H1 (cell line): ENCODE results near the gene FAM221B. TPM values are rescaled to one million over a fixed set of nuclear protein-coding genes. Genes with fewer than 3 reads are reported as not detected.

Source experiments
- CTCF ChIA-PET: fragments of 300-600 bp; sonication (Branson Sonifier 250); formaldehyde crosslinking; loops from one replicate; lab custom pipeline; 2021; ENCODE audit not compliant: partially characterized antibody; lab: Charles Lee
- POLR2A ChIA-PET: fragments of 300-600 bp; sonication (Branson Sonifier 250); formaldehyde crosslinking; loops from one replicate; lab custom pipeline; 2021; ENCODE audit warnings: inconsistent platforms; ENCODE audit not compliant: partially characterized antibody; lab: Charles Lee
- DNase-seq, 2 experiments: peaks; one replicate each; pipeline versions ENCODE4 v3.0.0 to v3.0.0-alpha.2; 2010 to 2022; ENCODE audit warnings: low spot score in 2 of 2, low read depth in 1 of 2, mixed read lengths in 1 of 2
- FAIRE-seq: peaks from 2 replicates; lab custom pipeline; 2011; peaks lifted over from hg19 to GRCh38; lab: Jason Lieb, UNC
- H2AFZ ChIP-seq: 2 replicates; pipeline ENCODE4 v1.8.1; 2012; ENCODE audit warnings: low read length, inconsistent platforms
- H2AK5ac ChIP-seq: 2 replicates; pipeline ENCODE4 v1.6.1; 2013; ENCODE audit warnings: low read depth, low read length
- H2BK120ac ChIP-seq: replicated peaks from 2 replicates; pipeline ENCODE3; 2013; ENCODE audit warnings: low read depth, low read length, inconsistent platforms
- H2BK12ac ChIP-seq: 2 replicates; pipeline ENCODE4 v1.6.1; 2013; ENCODE audit warnings: low read depth, low read length
- H2BK15ac ChIP-seq: 2 replicates; pipeline ENCODE4 v1.6.1; 2013; ENCODE audit warnings: low read length
- H2BK20ac ChIP-seq: 2 replicates; pipeline ENCODE4 v1.6.1; 2013; ENCODE audit warnings: low read length
- H2BK5ac ChIP-seq: 2 replicates; pipeline ENCODE4 v1.6.1; 2013; ENCODE audit warnings: low read depth, low read length
- H3K14ac ChIP-seq: 2 replicates; pipeline ENCODE4 v1.6.1; 2013; ENCODE audit warnings: inconsistent platforms; ENCODE audit not compliant: insufficient read length
- H3K18ac ChIP-seq: 2 replicates; pipeline ENCODE4 v1.6.1; 2013; ENCODE audit warnings: low read length; ENCODE audit errors: extremely low read depth
- H3K23ac ChIP-seq: 2 replicates; pipeline ENCODE4 v1.6.1; 2013; ENCODE audit warnings: inconsistent platforms; ENCODE audit not compliant: insufficient read length
- H3K23me2 ChIP-seq: 2 replicates; pipeline ENCODE4 v1.6.1; 2013; ENCODE audit warnings: low read depth, low read length
- H3K27ac ChIP-seq: 2 replicates; pipeline ENCODE4 v1.6.1; 2011; ENCODE audit warnings: low read depth, low read length, inconsistent platforms
- H3K27me3 ChIP-seq, 4 experiments: replicated peaks in 1 of 4; 1 replicate in 1 of 4; 2 replicates in 3 of 4; pipeline versions ENCODE4 v1.6.1 to v1.8.1; 2011 to 2013; ENCODE audit warnings: low read length in 3 of 4, mild to moderate bottlenecking in 3 of 4, inconsistent platforms in 2 of 4, mixed read lengths in 2 of 4, moderate library complexity in 1 of 4; ENCODE audit not compliant: control insufficient read depth in 3 of 4, insufficient read depth in 3 of 4; ENCODE audit errors: extremely low read depth in 1 of 4
- H3K36me3 ChIP-seq, 4 experiments: 2 replicates each; pipeline versions ENCODE4 v1.6.1 to v1.8.1; 2011 to 2013; ENCODE audit warnings: mild to moderate bottlenecking in 4 of 4, low read length in 3 of 4, moderate library complexity in 2 of 4, control low read depth in 1 of 4, inconsistent platforms in 1 of 4; ENCODE audit not compliant: insufficient read depth in 4 of 4, control insufficient read depth in 2 of 4
- H3K4ac ChIP-seq: replicated peaks from 2 replicates; pipeline ENCODE3; 2013; ENCODE audit warnings: low read length, low read depth, mixed read lengths, inconsistent platforms; ENCODE audit not compliant: insufficient read length
- H3K4me1 ChIP-seq, 4 experiments: replicated peaks in 1 of 4; 1 replicate in 1 of 4; 2 replicates in 3 of 4; pipeline versions ENCODE4 v1.6.1 to v1.8.1; 2011 to 2013; ENCODE audit warnings: low read length in 3 of 4, inconsistent platforms in 2 of 4, mixed read lengths in 1 of 4; ENCODE audit not compliant: insufficient read depth in 4 of 4, control insufficient read depth in 3 of 4
- H3K4me2 ChIP-seq, 2 experiments: 2 replicates each; pipeline versions ENCODE4 v1.6.1 to v1.8.1; 2011 to 2013; ENCODE audit warnings: low read depth in 2 of 2, low read length in 2 of 2, control low read depth in 1 of 2, inconsistent platforms in 1 of 2, mild to moderate bottlenecking in 1 of 2; ENCODE audit not compliant: insufficient read depth in 1 of 2
- H3K4me3 ChIP-seq, 4 experiments: fragments of 200-600, 300-600 bp in 1 of 4; sonication (generic), shearing (Covaris generic), sonication (Bioruptor Twin) in 1 of 4; 2 replicates each; pipeline versions ENCODE4 v1.5.1 to v1.8.1; 2011 to 2016; ENCODE audit warnings: low read length in 4 of 4, low read depth in 3 of 4, control low read depth in 2 of 4, inconsistent platforms in 2 of 4, mild to moderate bottlenecking in 2 of 4, mixed read lengths in 1 of 4, moderate library complexity in 1 of 4; ENCODE audit not compliant: insufficient read depth in 2 of 4; ENCODE audit errors: extremely low read depth in 1 of 4
- H3K56ac ChIP-seq: replicated peaks from 2 replicates; pipeline ENCODE3; 2013; ENCODE audit warnings: low read depth, mild to moderate bottlenecking, mixed read lengths, low read length, inconsistent platforms; ENCODE audit not compliant: insufficient read length
- H3K79me1 ChIP-seq: 2 replicates; pipeline ENCODE4 v1.6.1; 2013; ENCODE audit warnings: low read depth, low read length, control low read depth
- H3K79me2 ChIP-seq, 2 experiments: 2 replicates each; pipeline versions ENCODE4 v1.6.1 to v1.8.1; 2012 to 2013; ENCODE audit warnings: low read length in 2 of 2, mild to moderate bottlenecking in 2 of 2, inconsistent platforms in 1 of 2; ENCODE audit not compliant: insufficient read depth in 2 of 2, control insufficient read depth in 1 of 2
- H3K9ac ChIP-seq, 4 experiments: replicated peaks in 1 of 4; 1 replicate in 1 of 4; 2 replicates in 3 of 4; pipeline versions ENCODE4 v1.6.1 to v1.8.1; 2011 to 2013; ENCODE audit warnings: low read depth in 3 of 4, low read length in 3 of 4, control low read depth in 2 of 4, mild to moderate bottlenecking in 2 of 4, moderate library complexity in 2 of 4, inconsistent platforms in 1 of 4; ENCODE audit errors: extremely low read depth in 1 of 4
- H3K9me3 ChIP-seq, 2 experiments: 2 replicates each; pipeline versions ENCODE4 v1.6.1 to v1.8.1; 2012 to 2013; ENCODE audit warnings: mild to moderate bottlenecking in 2 of 2, moderate library complexity in 2 of 2, control low read depth in 1 of 2, inconsistent platforms in 1 of 2, low read depth in 1 of 2, low read length in 1 of 2, mixed read lengths in 1 of 2; ENCODE audit not compliant: insufficient read depth in 2 of 2
- H4K20me1 ChIP-seq, 2 experiments: replicated peaks in 1 of 2; 2 replicates each; pipeline versions ENCODE3 to v1.8.1; 2011 to 2013; ENCODE audit warnings: inconsistent platforms in 2 of 2, low read length in 2 of 2, mild to moderate bottlenecking in 1 of 2; ENCODE audit not compliant: insufficient read depth in 2 of 2, control insufficient read depth in 1 of 2
- H4K5ac ChIP-seq: 2 replicates; pipeline ENCODE4 v1.6.1; 2013; ENCODE audit warnings: low read length, low read depth, mixed read lengths, inconsistent platforms; ENCODE audit not compliant: insufficient read length
- H4K8ac ChIP-seq: 2 replicates; pipeline ENCODE4 v1.8.0; 2013; ENCODE audit warnings: mild to moderate bottlenecking, moderate library complexity, low read length, inconsistent platforms; ENCODE audit not compliant: insufficient read depth; ENCODE audit errors: extremely low read depth
- H4K91ac ChIP-seq: replicated peaks from 2 replicates; pipeline ENCODE3; 2013; ENCODE audit warnings: low read length, mixed read lengths, inconsistent platforms; ENCODE audit not compliant: insufficient read length
- TBP ChIP-seq: IDR thresholded peaks from 2 replicates; pipeline ENCODE4 v1.6.1; 2011; ENCODE audit warnings: low read depth, low read length, improper control_type of control experiment
- WGBS, 2 experiments: shearing (Covaris generic) in 1 of 2; methylation state at CpG; one replicate each; pipeline versions ENCODE4 v1.1.6 to v1.1.7; 2013 to 2015; ENCODE audit warnings: low lambda C conversion rate in 2 of 2, mixed read lengths in 2 of 2, inconsistent platforms in 1 of 2, low coverage in 1 of 2, missing lambda C conversion rate in 1 of 2; ENCODE audit not compliant: insufficient replicate concordance in 2 of 2, insufficient coverage in 1 of 2, insufficient read length in 1 of 2; ENCODE audit errors: extremely low coverage in 1 of 2, missing lambda C conversion rate in 1 of 2; 5-methylcytosine and 5-hydroxymethylcytosine counted together
- polyA plus RNA-seq, 7 experiments: library from polyadenylated mRNA; depleted of rRNA in 3 of 7; stranded (reverse) in 5 of 7; unstranded in 2 of 7; fragments of >200 nt in 5 of 7; fragments of 200-250 nt in 2 of 7; gene quantifications; 1 replicate in 5 of 7; 2 replicates in 1 of 7; 4 replicates in 1 of 7; pipeline versions ENCODE4 v1.2.1 to v1.2.3, GENCODE V29; 2011 to 2013; ENCODE audit warnings: missing spikeins in 2 of 7, mixed read lengths in 2 of 7
- total RNA-seq: library from RNA; stranded (reverse); fragmentation: NEBNext Ultra II Directional; extraction: Animal tissue kit (Norgen Biotek cat#: 25700); gene quantifications from 2 replicates; pipeline ENCODE4 v1.2.1, GENCODE V29; 2021

FAM221B gene
- total and polyA plus RNA-seq, 2 of the 8 experiments (the other 6 are each of a cell fraction or from before 2014, with no cell fraction given) = not detected

DNA sequence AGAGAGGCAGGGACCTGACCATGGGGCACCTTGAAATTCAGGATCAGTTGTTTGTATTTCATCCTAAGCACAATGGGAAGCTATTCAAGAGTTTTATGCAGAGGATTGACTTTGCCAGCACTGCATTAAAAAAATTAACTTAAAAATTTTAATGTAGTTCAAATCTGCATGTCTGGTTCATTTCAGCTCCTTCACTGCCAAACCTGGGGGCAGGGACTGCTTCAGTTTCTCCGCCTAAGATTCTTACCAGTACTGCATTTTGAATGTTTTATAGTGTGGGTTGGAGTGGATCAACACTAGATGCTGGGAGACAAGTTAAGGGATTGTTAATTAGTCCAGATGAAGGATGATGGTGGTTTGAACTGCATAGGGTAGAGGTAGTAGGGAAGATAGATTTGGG is 58.8 kb downstream of the FAM221B start:
- no peak for TF ChIP-seq TBP
- Histone ChIP-seq H3K18ac (no peak overlapping the region), H3K4me2 (no peak overlapping the region), H3K14ac (no peak overlapping the region), H3K36me3 (no peaks in the 10 kb centered on the region), H3K4me3 (no peak overlapping the region), H3K9ac (no peak overlapping the region), H2BK5ac (no peak overlapping the region), H3K79me1 (no peaks in the 10 kb centered on the region), H3K56ac (no peak overlapping the region), H3K23me2 (no peaks in the 10 kb centered on the region), H2BK120ac (no peak overlapping the region), H3K4ac (no peak overlapping the region), H3K9me3 (no peaks in the 10 kb centered on the region), H2BK20ac (no peak overlapping the region), H2AK5ac (no peak overlapping the region), H3K27me3 (no peaks in the 10 kb centered on the region), H3K23ac (no peak overlapping the region), H4K5ac (no peak overlapping the region), H3K27ac (no peak overlapping the region), H2AFZ (no peak overlapping the region), H4K91ac (no peak overlapping the region), H2BK12ac (no peak overlapping the region), H3K79me2 (no peaks in the 10 kb centered on the region), H4K20me1 (no peaks in the 10 kb centered on the region), H2BK15ac (no peak overlapping the region), H4K8ac (no peak overlapping the region), H3K4me1 (no peaks in the 10 kb centered on the region)
- POLR2A ChIA-PET = interaction anchor here (1.3 to 1.6 kb wide), 2 partner anchors 13 to 81 kb away, joined by 3 read pairs; no protein-coding TSS in a partner anchor
- 87% methylated on average over 1 of the region's 1 CpG; no CpG with 5 or more reads in 1 of the 2 experiments for WGBS, 2 experiments
- DNase-seq = no peak
- CTCF ChIA-PET = interaction anchor here (0.5 to 2.1 kb wide), 7 partner anchors 9 to 159 kb away, joined by 3 to 7 read pairs (median 3); no protein-coding TSS in a partner anchor
- FAIRE-seq = no peak
